Measurements from ENCODE around the gene CDH20.

DNA sequence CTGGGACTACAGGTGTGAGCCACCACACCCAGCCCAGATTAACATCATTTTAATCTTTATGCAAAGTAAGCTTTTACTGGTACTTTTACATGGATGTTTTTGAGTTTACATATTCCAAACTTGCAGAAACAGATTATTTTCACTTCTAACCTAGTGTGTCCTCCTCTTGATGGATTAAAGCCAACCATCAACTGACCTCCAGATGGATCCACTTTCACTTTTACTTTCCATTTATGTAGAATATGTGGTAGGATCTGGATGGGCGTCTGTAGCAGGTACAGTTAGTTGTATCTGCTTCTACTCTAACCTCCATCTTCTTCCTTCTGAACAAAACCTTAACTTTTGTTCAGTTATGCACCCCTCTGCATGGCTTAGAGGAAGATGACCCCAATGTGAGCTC, 264.1 kb downstream of the CDH20 start:
- TF ChIP-seq, protein P1, sequence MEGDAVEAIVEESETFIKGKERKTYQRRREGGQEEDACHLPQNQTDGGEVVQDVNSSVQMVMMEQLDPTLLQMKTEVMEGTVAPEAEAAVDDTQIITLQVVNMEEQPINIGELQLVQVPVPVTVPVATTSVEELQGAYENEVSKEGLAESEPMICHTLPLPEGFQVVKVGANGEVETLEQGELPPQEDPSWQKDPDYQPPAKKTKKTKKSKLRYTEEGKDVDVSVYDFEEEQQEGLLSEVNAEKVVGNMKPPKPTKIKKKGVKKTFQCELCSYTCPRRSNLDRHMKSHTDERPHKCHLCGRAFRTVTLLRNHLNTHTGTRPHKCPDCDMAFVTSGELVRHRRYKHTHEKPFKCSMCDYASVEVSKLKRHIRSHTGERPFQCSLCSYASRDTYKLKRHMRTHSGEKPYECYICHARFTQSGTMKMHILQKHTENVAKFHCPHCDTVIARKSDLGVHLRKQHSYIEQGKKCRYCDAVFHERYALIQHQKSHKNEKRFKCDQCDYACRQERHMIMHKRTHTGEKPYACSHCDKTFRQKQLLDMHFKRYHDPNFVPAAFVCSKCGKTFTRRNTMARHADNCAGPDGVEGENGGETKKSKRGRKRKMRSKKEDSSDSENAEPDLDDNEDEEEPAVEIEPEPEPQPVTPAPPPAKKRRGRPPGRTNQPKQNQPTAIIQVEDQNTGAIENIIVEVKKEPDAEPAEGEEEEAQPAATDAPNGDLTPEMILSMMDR (IDR thresholded peaks at IDR 0.05; ENCODE audit: insufficient read depth, low read length, poor library complexity, severe bottlenecking), result no peak
- no peak for TF ChIP-seq EZH2phosphoT487 (conservative IDR thresholded peaks at IDR 0.05; ENCODE audit: low read length)
